Endodermal cell (in vitro differentiated cells): ENCODE measurements around the gene RRP1B. TPM values are rescaled to one million over a fixed set of nuclear protein-coding genes. Genes with fewer than 3 reads are reported as not detected.
"Not testable (repeated sequence)": the region's sequence is repeated elsewhere in the genome, so short reads cannot be mapped to it uniquely, and the experiment has no call there.

Experiments
- DNase-seq: peaks from one replicate; pipeline ENCODE4 v3.0.0-alpha.2; 2017
- H3K27ac ChIP-seq: 2 replicates; pipeline ENCODE4 v1.5.1; 2013; ENCODE audit warnings: mild to moderate bottlenecking, low read depth, low read length, moderate library complexity
- H3K27me3 ChIP-seq: 2 replicates; pipeline ENCODE4 v1.6.1; 2013; ENCODE audit warnings: mild to moderate bottlenecking, low read length, moderate library complexity; ENCODE audit not compliant: insufficient read depth, control insufficient read depth, poor library complexity, severe bottlenecking
- H3K36me3 ChIP-seq: 2 replicates; pipeline ENCODE4 v1.7.0; 2013; ENCODE audit warnings: mild to moderate bottlenecking, low read length, moderate library complexity; ENCODE audit not compliant: control insufficient read depth, insufficient read depth
- H3K4me1 ChIP-seq: one replicate; pipeline ENCODE4 v1.7.0; 2013; ENCODE audit warnings: low read length; ENCODE audit not compliant: control insufficient read depth, insufficient read depth
- H3K4me3 ChIP-seq: 2 replicates; pipeline ENCODE4 v1.5.1; 2013; ENCODE audit warnings: mild to moderate bottlenecking, low read length, moderate library complexity
- H3K9ac ChIP-seq: 2 replicates; pipeline ENCODE4 v1.6.1; 2013; ENCODE audit warnings: mild to moderate bottlenecking, low read length, moderate library complexity; ENCODE audit not compliant: poor library complexity, severe bottlenecking; ENCODE audit errors: extremely low read depth
- H3K9me3 ChIP-seq: 2 replicates; pipeline ENCODE4 v1.6.1; 2013; ENCODE audit warnings: mild to moderate bottlenecking, low read length, moderate library complexity; ENCODE audit not compliant: control insufficient read depth
- H3K27ac Mint-ChIP-seq: 2 replicates; pipeline ENCODE4 v1.8.0; 2020; ENCODE audit warnings: mixed read lengths
- H3K27me3 Mint-ChIP-seq: 2 replicates; pipeline ENCODE4 v1.8.0; 2021; ENCODE audit warnings: mild to moderate bottlenecking, mixed read lengths; ENCODE audit not compliant: insufficient read depth
- H3K36me3 Mint-ChIP-seq: 2 replicates; pipeline ENCODE4 v1.8.0; 2020; ENCODE audit warnings: low read depth, mixed read lengths
- H3K4me1 Mint-ChIP-seq: 2 replicates; pipeline ENCODE4 v1.8.0; 2020; ENCODE audit warnings: mixed read lengths
- H3K4me3 Mint-ChIP-seq: 2 replicates; pipeline ENCODE4 v1.8.0; 2020; ENCODE audit warnings: mild to moderate bottlenecking, moderate library complexity, mixed read lengths
- H3K9me3 Mint-ChIP-seq: 2 replicates; pipeline ENCODE4 v1.8.0; 2020; ENCODE audit warnings: mild to moderate bottlenecking, mixed read lengths
- WGBS, 2 experiments: methylation state at CpG; one replicate each; pipeline versions ENCODE4 v1.1.5 to v1.1.7; 2013; ENCODE audit warnings: missing lambda C conversion rate in 2 of 2, mixed read lengths in 1 of 2; ENCODE audit not compliant: insufficient coverage in 1 of 2, insufficient read length in 1 of 2; 5-methylcytosine and 5-hydroxymethylcytosine counted together
- total RNA-seq, 2 donors: library from RNA; stranded (reverse); fragmentation: NEBNext Ultra II Directional in 1 of 2; extraction: Animal tissue kit (Norgen Biotek cat#: 25700) in 1 of 2; gene quantifications; 2 replicates in 1 of 2; 3 replicates in 1 of 2; pipeline ENCODE4 v1.2.1, GENCODE V29; 2021
- TF ChIP-seq, protein P1 (sequence below): fragments of 200-600 bp; sonication (generic); conservative IDR thresholded peaks from 2 replicates; pipeline ENCODE4 v1.5.0; 2021; ENCODE audit warnings: antibody characterized with exemption, mild to moderate bottlenecking

The RRP1B gene
- total RNA-seq, 2 donors from 2014 or later, result 44.1 to 46.0 TPM

GRCh38 chr21:43648171-43648570, 11.2 kb upstream of the RRP1B start:
- no peak overlapping the region for H3K4me3 Mint-ChIP-seq
- no peak overlapping the region for H3K27ac ChIP-seq
- H3K4me1 Mint-ChIP-seq, result peaks cover 10% of the 10 kb centered on the region
- DNase-seq, result no peak
- H3K9me3 Mint-ChIP-seq, result no peaks in the 10 kb centered on the region
- H3K9ac ChIP-seq, result no peak overlapping the region
- WGBS, 2 experiments, result 83 to 85% methylated on average over 9 of the region's 9 CpGs
- no peak overlapping the region for H3K4me3 ChIP-seq
- TF ChIP-seq, protein P1, sequence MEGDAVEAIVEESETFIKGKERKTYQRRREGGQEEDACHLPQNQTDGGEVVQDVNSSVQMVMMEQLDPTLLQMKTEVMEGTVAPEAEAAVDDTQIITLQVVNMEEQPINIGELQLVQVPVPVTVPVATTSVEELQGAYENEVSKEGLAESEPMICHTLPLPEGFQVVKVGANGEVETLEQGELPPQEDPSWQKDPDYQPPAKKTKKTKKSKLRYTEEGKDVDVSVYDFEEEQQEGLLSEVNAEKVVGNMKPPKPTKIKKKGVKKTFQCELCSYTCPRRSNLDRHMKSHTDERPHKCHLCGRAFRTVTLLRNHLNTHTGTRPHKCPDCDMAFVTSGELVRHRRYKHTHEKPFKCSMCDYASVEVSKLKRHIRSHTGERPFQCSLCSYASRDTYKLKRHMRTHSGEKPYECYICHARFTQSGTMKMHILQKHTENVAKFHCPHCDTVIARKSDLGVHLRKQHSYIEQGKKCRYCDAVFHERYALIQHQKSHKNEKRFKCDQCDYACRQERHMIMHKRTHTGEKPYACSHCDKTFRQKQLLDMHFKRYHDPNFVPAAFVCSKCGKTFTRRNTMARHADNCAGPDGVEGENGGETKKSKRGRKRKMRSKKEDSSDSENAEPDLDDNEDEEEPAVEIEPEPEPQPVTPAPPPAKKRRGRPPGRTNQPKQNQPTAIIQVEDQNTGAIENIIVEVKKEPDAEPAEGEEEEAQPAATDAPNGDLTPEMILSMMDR, result no peak
- H3K27me3 ChIP-seq, result no peaks in the 10 kb centered on the region
- H3K36me3 ChIP-seq, result no peaks in the 10 kb centered on the region
- H3K27ac Mint-ChIP-seq, result no peak overlapping the region
- no peaks in the 10 kb centered on the region for H3K27me3 Mint-ChIP-seq
- H3K9me3 ChIP-seq, result no peaks in the 10 kb centered on the region
- no peaks in the 10 kb centered on the region for H3K36me3 Mint-ChIP-seq
- H3K4me1 ChIP-seq, result no peaks in the 10 kb centered on the region

- not testable (repeated sequence) for DNase-seq, H3K4me3 ChIP-seq, H3K36me3 ChIP-seq, H3K4me1 Mint-ChIP-seq, H3K9ac ChIP-seq, H3K27me3 Mint-ChIP-seq, H3K27ac ChIP-seq, H3K27me3 ChIP-seq, H3K4me3 Mint-ChIP-seq, H3K9me3 Mint-ChIP-seq, H3K9me3 ChIP-seq, H3K27ac Mint-ChIP-seq, H3K36me3 Mint-ChIP-seq, H3K4me1 ChIP-seq
- 91 to 94% methylated on average over 6 of the region's 6 CpGs for WGBS, 2 experiments
Measured at GRCh38 chr21:43651926-43652325, 7.4 kb upstream of the RRP1B start.

- H3K4me1 Mint-ChIP-seq, result peaks cover 8% of the 10 kb centered on the region
- TF ChIP-seq, protein P1, result no peak
- H3K9me3 Mint-ChIP-seq, result no peaks in the 10 kb centered on the region
- no peaks in the 10 kb centered on the region for H3K27me3 ChIP-seq
- no peak overlapping the region for H3K4me3 ChIP-seq
- no peak overlapping the region for H3K9ac ChIP-seq
- H3K4me3 Mint-ChIP-seq, result no peak overlapping the region
- H3K27ac Mint-ChIP-seq, result no peak overlapping the region
- no peaks in the 10 kb centered on the region for H3K27me3 Mint-ChIP-seq
- DNase-seq, result no peak
- no peaks in the 10 kb centered on the region for H3K4me1 ChIP-seq
- no peaks in the 10 kb centered on the region for H3K36me3 Mint-ChIP-seq
- no peak overlapping the region for H3K27ac ChIP-seq
- H3K36me3 ChIP-seq, result no peaks in the 10 kb centered on the region
- no peaks in the 10 kb centered on the region for H3K9me3 ChIP-seq
- WGBS, 2 experiments, result 93 to 94% methylated on average over 6 of the region's 6 CpGs
Measured at GRCh38 chr21:43652616-43653015, 6.7 kb upstream of the RRP1B start.

DNA sequence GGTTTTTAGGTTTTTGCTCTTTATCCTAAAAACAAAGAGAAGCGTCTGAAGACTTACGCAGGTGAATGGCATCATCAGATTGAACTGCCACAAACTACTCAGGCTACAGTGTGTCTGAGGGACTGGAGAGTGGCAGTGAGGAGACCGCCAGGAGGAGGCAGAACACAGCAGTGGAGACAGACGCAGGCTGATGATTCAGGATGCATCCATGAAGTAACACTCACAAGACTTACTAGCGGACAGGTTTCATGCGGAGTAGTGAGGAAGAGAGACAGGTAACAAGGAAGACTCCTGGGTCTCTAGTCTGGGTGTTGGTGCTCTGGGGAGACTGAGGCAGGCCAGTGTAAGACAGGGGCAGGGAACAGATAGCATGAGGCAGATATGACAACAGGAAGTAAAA, 5.7 kb upstream of the RRP1B start:
- H3K9me3 Mint-ChIP-seq, result no peaks in the 10 kb centered on the region
- DNase-seq, result no peak
- no peak overlapping the region for H3K4me3 Mint-ChIP-seq

More for the DNA sequence above, 5.7 kb upstream of the RRP1B start:
- Histone ChIP-seq H3K27ac (no peak overlapping the region), H3K9me3 (no peaks in the 10 kb centered on the region), H3K4me1 (no peaks in the 10 kb centered on the region), H3K9ac (no peak overlapping the region), H3K27me3 (no peaks in the 10 kb centered on the region), H3K36me3 (no peaks in the 10 kb centered on the region), H3K4me3 (no peak overlapping the region)
- Mint-ChIP-seq H3K36me3 (no peaks in the 10 kb centered on the region), H3K27me3 (no peaks in the 10 kb centered on the region), H3K27ac (no peak overlapping the region), H3K4me1 (peaks cover 8% of the 10 kb centered on the region)
- WGBS, 2 experiments, result 92 to 96% methylated on average over 5 to 6 of the region's 6 CpGs
- TF ChIP-seq, protein P1, result peak; percentile 46
